GM21717 (cell line): Measurements from ENCODE around the gene PKP3.
"Not testable (repeated sequence)": the region's sequence is repeated elsewhere in the genome, so short reads cannot be mapped to it uniquely, and the experiment has no call there.

Experiments
- ATAC-seq: cut with Tn5 transposase; IDR thresholded peaks from one replicate; pipeline ENCODE4 v1.9.1; 2021; ENCODE audit warnings: mild to moderate bottlenecking, moderate library complexity; ENCODE audit not compliant: unreplicated experiment

The PKP3 gene

DNA sequence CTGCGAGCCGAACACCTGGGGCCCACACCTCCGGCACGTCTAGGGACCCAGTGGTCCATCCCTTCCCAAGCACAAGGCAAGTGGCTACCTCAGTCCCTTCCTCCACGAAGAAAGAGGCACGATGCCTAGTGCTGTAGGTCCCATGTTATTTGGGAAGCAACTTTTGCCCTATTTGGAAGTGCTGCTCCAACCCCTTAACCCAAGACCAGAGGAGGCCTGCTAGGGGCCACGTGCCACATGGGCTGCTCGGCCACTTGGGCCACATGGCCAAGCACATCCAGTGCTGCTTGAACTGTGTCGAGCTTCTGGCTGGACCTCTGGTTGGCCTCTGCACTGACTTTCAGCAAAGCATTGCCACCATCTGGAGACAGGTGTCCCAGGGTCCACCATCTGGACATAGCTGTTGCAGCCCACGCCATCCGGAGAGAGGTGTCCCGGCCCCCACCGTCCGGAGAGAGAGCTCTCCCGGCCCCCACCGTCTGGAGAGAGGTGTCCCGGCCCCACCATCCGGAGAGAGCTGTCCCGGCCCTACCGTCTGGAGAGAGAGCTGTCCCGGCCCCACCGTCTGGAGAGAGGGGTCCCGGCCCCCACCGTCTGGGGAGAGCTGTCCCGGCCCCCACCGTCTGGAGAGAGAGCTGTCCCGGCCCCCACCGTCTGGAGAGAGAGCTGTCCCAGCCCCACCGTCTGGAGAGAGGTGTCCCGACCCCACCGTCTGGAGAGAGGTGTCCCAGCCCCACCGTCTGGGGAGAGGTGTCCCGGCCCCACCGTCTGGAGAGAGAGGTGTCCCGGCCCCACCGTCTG is 31.2 kb upstream of the PKP3 start:
- no peak for ATAC-seq

DNA sequence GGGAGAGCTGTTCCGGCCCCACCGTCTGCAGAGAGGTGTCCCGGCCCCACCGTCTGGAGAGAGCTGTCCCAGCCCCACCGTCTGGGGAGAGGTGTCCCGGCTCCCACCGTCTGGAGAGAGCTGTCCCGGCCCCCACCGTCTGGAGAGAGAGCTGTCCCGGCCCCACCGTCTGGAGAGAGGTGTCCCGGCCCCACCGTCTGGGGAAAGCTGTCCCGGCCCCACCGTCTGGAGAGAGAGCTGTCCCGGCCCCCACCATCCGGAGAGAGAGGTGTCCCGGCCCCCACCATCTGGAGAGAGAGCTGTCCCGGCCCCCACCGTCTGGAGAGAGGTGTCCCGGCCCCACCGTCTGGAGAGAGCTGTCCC is 30.6 kb upstream of the PKP3 start:
- ATAC-seq, result not testable (repeated sequence)

DNA sequence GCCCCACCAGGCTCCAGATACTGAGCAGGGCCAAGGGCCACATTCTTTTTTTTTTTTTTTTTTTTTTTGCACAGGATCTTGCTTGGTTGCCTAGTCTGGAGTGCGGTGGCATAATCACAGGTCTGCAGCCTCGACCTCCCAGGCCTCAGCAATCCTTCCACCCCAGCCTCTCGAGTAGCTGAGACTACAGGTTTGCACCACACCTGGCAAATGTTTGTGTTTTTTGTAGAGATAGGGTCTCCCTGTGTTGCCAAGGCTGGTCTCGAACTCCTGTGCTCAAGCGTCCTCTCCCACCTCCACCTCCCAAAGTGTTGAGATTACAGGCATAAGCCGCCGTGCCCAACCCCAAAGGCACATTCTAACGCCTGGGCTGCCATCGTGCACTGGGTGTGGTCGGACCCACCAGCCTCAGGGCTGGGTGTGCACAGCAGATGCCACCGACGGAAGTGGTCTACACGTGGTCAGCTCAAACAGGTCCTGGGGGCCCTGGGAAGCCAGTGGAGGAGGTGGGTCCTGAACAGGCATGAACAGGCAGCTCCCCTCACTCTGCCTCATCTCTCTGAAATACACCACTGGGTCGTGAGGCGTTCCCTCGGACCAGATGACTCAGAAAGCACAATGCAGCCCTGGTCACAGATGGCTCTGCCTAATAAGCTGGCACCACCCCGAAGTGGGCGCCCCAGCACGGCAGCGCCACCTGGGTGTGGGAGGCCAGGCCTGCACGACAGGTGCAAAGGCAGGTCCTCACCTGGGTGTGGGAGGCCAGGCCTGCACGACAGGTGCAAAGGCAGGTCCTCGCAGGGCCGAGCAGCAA is 29.9 kb upstream of the PKP3 start:
- no peak for ATAC-seq

DNA sequence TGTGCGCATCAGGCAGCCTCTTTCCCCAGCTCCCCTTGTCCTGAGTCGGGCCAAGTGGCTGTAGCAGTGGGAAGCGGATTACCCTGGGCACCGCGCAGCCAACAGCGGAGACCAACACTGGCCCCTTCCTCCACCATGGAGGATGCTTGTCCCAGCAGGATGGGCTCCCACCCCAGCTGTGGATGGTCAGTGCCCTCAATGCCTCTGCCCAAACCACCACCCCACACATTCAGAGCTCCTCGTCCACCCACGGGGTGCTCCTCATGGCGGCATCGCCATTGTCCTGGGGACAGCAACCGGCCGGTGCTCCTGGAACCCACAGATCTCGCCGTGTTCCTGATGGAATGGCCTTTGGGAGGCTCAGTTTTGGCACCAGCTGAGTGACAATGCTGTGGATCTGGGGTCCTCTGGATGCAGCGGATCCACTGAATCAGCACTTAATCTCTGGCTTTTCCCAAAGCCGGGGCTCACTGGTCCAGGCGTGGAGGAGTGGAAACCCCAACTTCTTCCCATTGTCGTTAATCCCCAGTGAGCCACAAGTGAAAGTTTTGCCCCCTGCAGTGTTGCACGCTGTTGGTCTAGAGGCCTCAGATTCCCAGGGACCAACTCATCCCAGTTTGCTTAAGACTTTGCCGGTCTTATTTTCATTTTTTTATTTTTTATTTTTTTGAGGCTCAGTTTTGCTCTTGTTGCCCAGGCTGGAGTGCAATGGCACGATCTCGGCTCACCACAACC is 28.9 kb upstream of the PKP3 start:
- no peak for ATAC-seq

DNA sequence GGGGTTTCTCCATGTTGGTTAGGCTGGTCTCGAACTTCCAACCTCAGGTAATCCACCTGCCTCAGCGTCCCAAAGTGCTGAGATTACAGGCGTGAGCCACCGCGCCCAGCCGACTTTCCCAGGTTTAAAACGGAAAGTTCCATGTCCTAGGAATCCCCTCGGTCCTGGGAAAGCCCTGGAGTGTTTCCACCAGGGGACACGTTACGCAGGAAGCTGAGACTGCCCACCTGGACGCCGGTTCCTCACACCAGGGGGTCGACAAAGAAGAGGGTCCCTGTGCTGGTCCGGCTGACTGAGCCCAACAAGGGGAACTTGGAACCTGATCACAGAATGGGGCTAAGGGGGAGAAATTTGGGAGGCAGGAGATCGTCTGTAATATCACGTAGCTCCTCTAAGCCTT is 28.2 kb upstream of the PKP3 start:
- ATAC-seq, result no peak

DNA sequence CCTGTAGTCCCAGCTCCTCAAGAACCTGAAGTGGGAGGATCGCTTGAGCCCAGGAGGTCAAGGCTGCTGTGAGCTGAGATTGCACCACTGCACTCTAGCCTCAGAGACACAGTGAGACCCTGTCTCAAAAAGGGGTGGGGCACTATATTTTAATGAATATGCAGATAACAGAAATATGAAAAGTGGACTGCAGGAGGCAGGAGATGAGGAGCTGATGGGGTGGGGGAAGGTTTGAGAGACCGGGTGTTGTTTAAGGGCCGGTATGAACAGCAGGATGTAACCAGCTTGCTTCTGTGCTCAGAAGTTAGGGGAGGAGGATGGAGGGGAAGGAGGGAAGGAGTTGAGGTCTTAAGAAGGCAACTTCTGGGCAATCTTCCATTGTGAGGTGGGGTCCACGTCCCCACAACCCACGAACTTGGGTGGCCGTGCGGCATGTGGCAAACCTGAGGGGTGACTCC is 26.0 kb upstream of the PKP3 start:
- no peak for ATAC-seq

DNA sequence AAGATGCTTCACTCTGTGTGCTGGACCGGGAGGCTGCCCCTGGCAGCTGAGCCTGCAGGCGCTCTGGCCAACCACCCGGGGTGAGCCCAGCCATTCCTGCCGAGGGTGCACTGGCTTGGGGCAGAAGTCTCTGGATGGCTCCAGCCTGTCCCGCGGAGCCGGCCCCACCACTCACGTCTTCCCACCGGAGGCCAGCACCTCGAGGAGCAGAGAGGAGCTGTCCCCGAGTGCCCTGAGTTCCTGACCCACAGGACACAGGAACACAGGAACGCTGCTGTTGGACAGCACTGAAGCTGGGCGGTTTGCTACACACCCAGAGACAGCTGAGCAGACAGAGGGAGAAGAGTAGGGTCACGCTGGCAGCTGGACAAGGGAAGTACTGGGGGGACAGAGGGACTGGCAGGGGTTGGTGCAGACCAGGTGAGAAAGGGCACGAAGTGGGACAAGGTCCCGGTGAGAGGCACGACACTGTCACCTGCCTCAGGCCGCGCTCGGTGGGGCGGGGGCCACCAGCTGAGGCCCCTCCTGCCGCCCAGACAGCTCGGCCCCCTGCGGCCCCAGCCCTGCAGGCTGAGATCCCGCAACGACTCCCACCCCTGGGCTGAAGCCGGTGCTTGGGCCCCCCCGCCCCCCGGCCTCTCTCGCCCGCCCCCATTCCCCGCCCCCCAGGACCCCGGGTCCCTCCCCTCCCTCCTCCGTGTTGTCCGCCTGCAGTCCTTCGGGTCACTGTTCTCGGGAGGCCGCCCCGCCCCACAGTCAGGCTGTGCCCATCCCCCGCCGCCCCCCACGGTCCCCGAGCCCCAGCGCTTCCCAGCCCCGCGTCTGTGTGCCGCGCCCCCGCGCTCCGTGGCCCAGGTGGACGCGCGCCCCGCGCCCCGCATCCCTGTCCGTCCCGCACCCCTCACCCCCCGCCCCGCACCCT is 25.3 kb upstream of the PKP3 start:
- ATAC-seq, result no peak

DNA sequence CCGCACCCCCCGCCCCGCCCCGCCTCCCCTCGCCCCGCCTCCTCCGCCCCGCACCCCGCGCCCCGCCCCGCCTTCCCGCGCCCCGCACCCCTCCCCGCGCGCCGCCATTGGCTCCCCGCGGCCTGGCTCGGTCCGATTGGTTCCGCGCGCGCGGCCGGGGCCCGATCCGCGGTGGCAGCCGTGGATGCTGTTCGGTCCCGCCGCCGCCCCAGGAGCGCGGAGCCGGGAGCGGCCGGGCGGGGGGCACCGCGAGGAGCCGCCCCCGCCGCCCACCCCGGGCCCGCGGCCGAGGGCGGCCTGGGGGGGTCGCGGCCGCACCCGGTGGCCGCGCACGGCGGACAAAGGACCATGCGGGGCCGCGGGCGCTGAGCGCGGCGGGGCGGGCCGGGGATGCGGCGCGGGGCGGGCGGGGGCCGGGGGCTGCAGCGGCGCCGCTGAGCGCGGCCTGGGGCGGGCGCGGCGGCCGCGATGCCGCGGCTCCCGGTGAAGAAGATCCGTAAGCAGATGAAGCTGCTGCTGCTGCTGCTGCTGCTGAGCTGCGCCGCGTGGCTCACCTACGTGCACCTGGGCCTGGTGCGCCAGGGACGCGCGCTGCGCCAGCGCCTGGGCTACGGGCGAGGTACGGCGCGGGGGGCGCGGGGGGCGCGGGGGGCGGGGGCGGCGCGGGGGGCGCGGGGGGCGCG is 24.5 kb upstream of the PKP3 start, which contains the start of gene B4GALNT4:
Gene B4GALNT4 (plus strand): TSS at position 164 of the 683 bp plus-strand sequence. CDS start 305 bp downstream, at position 469.
- ATAC-seq, result no peak

DNA sequence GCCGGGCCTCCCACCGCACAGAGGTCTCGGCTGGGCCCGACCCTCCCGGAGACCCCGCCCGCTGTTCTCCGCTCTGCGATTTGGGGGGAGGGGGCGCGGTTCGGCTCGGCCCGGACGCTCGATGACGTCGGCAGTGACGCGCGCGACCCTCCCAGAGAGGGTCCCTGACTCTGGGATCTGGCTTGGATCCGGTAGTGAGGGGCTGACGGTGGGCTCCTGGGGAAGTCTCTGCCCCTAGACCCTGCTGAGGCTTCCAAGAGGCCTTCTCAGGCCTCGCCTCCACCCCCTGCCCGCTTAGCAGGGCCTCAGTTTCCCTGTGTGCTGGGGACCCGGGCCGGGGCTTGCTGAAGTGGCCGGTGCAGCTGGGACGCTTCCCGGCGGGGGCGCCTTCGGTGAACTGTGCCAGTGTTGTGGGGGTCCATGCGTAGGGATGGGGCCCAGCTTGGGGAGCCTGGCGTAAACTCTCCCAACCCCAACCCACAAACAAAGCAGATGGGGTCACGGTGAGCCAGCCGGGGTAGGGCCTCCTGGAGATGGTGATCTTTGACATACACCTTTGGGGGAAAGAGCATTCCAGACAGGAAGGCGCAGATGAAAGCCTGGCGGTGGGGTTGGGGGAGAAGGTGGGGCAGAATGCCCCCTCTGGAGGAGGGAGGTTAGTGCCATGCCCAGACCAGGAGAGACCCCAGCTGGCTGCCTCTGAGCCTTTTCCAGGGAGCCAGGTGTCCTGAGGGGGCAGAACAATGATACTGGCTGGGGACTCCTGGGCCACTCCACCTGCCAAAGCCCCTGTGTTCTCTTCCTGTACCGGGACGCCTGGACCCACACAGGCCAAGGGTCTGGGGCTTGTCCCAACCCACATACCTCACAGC is 23.7 kb upstream of the PKP3 start:
- ATAC-seq, result no peak

DNA sequence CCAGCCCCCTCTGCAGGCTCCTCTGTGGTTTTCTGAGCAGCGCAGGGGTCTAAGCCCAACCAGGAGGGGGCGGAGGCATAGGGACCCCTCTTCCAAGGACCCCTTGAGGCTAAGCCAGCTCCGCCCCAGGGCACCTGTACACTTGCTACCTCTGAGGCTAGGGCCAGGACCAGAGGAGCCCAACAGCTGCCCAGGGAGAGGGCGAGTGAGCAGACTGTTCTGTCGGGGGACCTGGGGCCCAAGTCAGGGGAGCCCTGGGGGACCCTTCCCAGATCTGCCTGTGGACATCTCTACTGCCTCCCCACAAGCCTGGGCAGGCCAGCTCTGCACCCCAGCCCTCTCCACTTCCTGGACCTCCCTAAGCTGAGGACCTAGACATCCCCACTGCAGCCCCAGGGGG is 23.0 kb upstream of the PKP3 start:
- ATAC-seq, result no peak

DNA sequence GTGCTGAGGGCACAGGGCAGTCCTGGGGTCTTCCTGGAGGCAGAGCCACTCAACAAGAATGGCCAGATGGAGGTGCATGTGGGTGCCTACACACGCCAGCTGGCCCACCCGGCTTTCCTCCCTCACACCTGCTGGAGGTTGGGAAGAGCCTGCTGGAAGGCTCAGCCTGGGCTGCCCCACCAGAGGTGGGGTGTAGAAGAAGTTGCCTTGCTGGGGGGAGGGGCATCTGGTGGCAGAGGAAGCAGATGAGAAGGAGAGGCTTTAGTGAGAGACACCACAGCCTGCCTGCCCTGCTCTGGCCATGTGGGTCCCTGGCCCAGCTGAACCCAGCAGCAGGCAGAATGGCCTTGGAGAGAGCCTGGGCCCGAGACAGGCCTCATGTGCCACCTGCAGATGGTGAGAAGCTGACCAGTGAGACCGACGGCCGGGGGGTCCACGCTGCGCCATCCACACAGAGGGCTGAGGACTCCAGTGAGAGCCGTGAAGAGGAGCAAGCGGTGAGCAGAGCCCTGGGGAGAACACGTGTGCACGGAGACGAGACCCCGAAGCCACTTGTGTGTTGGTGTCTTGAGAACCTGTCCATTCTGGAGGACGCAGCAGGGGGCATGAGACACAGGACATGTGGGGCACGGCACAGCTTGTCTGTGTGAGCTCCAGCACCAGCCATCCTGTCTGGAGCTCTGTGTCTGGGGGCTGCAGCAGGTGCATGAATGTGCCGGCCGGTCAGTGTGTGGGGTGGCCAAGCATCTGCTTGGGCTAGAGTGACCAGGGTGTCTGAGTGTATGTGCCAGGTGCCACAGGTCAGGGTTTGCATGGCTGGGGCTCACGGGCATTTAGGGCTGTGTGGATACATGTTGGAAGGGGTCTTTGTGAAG is 22.1 kb upstream of the PKP3 start:
- ATAC-seq, result no peak

DNA sequence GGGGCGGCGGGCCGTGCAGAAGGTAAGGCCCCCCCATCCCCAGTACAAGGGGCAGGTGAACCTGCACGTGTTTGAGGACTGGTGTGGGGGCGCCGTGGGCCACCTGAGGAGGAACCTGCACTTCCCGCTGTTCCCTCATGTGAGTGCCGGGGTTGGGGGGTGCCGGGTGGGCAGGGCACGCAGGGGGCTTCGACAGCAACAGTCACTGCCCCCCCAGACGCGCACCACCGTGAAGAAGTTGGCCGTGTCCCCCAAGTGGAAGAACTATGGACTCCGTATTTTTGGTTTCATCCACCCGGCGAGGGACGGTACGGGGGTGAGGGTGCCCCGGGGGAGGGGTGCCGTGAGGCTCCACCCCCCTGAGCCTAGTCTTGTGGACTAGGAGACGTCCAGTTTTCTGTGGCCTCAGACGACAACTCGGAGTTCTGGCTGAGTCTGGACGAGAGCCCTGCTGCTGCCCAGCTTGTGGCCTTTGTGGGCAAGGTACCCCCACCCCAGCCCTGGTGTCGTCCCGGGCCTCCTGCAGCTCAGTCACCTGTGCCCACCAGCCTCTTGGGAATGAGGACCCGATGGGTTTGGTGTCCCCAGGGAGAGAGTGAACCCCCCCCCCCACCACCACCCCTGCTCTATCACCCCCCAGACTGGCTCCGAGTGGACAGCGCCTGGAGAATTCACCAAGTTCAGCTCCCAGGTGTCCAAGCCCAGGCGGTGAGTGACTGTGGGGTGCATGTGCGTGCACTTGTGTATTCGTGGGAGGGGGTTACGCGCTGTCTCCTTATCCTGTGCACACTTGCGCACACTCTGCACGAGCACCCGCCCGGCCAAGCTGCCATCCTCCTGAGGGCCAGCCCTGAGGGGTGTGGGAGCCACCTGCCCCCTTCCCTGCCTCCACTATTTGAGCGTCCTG is 20.9 kb upstream of the PKP3 start:
- ATAC-seq, result no peak

DNA sequence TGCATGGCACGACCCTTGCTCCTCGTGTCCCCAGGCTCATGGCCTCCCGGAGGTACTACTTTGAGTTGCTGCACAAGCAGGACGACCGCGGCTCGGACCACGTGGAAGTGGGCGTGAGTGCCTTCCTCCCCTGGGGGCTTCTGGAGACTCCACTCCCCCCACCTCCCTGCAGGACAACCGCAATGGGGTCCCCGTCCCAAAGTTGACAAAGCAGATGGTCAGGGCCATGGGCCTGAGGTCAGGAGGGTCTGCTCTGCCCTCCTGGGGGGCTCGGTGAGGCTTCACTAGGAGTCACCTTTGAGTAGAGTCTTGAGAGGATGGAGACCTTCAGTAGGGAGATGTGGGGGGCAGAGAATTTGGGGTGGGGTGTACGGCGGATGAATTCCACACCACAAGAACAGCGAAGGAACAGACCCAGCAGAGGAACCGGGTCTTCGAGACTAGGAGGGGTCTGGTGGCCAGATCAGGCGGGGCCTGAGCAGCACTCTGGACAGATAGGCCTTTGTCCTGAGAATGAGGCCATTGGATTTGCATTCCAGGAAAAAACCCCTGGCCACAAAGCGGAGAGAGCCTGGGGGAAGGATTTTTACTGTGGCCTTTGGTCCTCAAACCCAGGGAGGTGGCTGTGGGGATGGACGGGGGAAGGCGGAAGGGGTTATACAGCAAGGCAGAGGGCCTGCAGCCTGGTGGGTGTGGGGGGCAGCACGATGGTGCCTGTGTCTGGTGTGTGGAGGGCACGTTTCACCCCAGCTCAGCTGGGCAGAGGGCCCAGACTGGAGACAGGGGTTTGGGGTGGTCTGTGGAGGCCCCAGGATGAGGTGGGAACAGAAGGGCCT is 20.1 kb upstream of the PKP3 start:
- ATAC-seq, result no peak

DNA sequence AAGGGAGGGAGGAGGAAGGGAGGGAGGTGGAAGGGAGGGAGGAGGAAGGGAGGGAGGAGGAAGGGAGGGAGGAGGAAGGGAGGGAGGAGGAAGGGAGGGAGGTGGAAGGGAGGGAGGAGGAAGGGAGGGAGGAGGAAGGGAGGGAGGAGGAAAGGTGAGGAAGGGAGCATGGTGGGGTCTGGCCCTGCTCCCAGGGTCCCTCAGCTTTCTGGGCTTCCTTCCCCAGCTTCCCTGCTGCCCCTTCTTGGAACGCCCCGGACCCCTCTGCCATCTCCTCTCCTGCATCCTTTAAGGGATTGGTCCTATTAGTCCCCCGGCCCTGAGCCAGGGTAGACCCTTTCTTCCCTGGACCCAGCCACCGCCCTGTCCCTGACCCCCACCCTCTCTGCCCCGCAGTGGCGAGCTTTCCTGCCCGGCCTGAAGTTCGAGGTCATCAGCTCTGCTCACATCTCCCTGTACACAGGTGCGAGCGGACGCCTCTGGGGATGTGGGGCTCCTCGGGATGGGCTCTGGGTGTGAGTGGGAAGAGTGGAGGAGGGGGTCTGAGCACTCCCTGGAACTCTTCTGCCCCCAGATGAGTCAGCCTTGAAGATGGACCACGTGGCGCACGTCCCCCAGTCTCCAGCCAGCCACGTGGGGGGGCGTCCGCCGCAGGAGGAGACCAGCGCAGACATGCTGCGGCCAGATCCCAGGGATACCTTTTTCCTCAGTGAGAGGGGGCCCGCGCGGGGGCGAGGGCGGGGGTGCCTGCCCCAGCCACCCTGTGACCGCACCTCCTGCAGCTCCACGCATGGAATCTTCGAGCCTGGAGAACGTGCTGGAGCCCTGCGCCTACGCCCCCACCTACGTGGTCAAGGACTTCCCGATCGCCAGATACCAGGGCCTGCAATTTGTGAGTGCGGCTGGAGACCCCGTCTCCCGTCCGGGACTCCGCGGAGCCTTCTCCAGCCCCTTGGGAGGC is 18.7 kb upstream of the PKP3 start:
- ATAC-seq, result no peak
